ENCODE results near the gene ADAM23.

The ADAM23 gene

GRCh38 chr2:206570199-206570598, 126.9 kb downstream of the ADAM23 start:
- no peak for FAIRE-seq

DNA sequence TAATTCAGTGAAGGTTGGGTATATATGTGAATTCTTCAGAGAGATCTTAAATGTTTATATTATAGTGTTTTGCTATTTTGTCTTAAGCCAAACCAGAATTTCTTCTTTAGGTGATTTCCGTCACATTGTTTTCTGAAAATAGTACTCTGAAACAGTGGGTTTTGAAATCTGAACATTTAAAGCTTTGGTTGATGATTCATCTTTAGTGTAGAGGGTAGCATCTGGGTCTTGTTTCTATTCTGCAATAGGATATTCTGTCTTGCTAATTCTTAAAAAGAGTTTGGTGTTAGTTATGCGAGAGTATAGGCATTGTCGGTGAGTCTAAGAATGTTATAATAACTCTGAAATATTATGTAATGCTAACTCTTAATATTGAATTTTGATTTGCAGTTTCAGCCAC, 129.4 kb downstream of the ADAM23 start:
- no peak for FAIRE-seq

DNA sequence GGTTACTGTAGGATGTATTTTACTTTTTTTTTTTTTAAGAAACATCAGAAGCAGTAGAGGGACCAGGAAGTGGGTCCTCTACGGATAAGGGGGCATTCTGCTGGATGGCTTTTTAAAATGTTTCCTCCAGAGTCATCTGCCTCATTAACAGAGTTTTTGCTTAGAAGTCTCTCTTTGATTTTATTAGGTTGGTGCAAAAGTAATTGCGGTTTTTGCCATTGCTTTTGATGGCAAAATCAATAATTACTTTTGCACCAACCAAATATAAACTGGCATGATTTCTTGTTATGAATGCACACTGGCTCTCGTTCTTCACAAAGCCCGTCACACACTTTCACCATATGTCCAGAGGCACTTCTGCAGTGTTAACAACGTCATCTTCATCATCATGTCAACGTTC, 130.5 kb downstream of the ADAM23 start:
- FAIRE-seq: no peak

- FAIRE-seq: no peak
These were observed 141.2 kb downstream of the ADAM23 start for GRCh38 chr2:206584323-206585116.

- no peak for FAIRE-seq
These were observed 142.0 kb downstream of the ADAM23 start for GRCh38 chr2:206585335-206585734.

- no peak for FAIRE-seq
These were observed 143.3 kb downstream of the ADAM23 start for GRCh38 chr2:206586609-206587008.

DNA sequence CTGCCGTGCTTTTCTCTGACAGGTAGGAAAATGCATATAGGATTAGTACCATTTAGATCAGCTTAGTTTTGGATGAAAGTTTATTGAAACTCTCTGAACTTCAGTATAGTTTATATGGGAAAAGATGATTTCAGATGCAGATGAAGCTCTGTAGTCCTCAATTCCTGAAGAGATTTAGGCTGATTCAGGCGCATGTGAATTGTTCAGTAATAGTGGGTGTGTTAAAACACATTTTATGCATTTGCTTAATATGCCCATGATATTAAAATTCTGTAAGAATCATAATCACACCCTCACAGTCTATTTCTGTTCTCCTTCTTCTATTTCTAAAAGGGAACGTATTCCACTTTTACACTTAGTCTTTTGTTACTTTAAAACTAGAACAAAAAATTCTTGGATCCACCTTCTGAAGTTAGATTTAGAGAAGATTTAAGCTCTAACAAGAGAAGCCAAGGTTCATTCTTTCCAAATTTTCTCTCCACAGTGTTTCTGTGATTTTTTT, 154.4 kb downstream of the ADAM23 start:
- FAIRE-seq: no peak

DNA sequence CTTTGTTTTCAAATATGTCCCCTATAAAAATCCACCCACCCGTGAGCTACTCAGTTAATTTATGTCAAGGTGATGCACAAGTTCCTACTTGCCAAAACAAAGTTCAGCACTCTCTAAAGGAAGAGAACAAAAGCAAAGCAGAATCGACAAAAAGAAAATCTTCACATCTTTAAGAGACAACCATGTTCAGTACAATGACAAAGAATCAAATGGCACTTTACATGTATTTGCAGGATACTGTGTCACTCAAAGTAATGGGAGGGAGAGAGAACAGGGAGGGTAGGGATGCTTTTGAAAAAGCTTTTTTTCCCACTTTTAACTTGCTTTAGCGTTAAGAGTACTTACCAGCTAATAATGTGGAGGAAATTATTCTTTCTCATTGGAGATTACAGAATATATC, 159.9 kb downstream of the ADAM23 start:
- FAIRE-seq: no peak

- no peak for FAIRE-seq
These were observed 167.1 kb downstream of the ADAM23 start for GRCh38 chr2:206610451-206610850.

- no peak for FAIRE-seq
These were observed 167.9 kb downstream of the ADAM23 start for GRCh38 chr2:206611191-206611590.

DNA sequence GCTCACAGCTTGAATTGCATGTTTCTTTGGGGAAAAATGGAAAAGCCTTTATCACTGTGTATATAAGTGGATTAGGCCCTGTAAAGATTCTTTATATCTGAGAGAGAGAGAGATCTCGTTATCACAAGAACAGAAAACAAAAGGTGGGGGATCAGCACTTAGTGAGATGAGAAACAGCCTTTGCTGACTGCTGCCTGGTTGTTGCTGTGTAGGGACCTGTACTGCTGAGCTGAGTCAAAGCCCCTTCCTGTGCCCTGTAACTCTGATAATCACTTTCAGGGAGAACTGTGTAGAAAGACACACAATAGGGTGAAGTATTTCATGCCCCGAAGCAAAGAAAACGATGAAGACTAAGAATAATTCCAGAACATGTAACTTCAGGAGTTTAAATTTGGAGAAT, 168.4 kb downstream of the ADAM23 start:
- FAIRE-seq: no peak

GRCh38 chr2:206614811-206615210, 171.5 kb downstream of the ADAM23 start:
- FAIRE-seq: no peak

- no peak for FAIRE-seq
These were observed 172.2 kb downstream of the ADAM23 start for GRCh38 chr2:206615417-206616089.

DNA sequence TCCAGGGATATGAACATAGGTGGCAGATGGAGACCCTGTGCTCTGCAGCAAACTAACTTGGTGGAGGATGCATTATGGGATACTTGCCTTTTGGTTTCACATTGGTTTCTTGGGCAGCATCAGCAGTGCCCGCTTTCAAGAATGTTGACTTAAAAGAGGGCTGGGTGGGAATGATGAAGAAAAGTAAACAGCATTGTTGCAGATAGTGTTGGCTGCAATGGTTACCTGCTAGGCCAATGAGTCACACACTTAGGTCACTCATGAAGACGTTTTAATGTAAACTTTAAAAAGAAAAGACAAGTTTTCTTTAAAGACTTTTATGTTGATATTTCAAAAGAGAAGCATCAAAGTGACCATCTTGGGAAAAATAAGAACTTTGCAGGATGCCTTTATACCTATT, 172.8 kb downstream of the ADAM23 start:
- FAIRE-seq: no peak

DNA sequence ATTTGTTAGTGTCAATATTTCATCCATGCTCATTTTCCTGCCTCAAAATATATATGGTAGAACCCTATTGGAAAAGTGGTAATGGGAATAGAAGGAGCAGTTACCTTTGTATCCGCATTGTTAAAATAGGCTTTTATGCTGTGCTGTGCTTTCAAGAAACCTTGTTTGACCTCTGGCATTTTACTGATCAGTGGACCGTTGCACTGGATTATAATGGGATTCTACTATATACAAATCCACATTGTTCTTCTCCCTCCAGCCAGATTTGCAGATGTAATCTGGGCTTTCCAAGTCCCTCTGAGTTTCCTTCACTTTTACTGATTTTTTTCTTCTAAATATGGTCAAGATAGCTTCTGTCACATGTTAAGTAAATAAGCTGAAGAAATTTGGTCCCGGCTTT, 175.7 kb downstream of the ADAM23 start:
- no peak for FAIRE-seq

DNA sequence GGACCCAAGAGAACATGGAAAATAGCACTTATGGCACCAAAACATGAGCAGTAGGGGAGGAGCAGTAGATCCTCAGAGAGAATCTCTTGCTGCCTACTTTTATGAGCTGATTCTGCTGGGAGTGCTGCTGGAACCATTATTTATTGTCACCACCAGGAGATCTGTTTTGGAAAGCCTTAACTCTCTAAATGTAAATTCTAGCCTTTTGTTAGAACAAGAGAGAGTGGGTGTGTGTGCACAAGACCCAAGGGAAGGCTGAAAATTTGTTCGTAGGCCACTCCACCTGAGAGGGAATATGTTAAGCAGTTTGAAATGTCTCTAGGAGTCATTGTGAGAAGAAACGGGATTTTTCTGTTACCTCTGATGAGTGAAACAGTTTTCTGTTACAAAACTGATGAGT, 182.8 kb downstream of the ADAM23 start:
- no peak for FAIRE-seq

DNA sequence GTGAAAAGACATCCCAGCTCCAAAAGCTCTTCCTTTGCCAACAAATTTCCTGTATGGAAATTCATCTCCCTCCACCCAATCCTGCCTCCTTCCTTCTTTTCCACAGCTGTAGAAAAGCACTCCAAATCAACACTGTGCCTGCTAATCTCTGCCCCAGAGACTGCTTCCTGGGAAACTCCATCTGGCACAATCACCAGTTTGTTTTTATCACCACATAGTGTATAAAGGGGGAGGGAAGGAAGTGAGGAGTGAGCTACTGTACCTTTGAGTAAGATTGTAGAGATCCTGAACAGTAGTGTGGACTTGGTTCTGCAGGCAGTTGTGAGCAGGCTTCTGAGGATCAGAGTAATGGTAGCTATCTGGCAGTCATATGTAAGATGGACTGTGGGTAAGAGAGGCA, 184.3 kb downstream of the ADAM23 start:
- no peak for FAIRE-seq

- FAIRE-seq: no peak
These were observed 188.0 kb downstream of the ADAM23 start for GRCh38 chr2:206631340-206631739.

DNA sequence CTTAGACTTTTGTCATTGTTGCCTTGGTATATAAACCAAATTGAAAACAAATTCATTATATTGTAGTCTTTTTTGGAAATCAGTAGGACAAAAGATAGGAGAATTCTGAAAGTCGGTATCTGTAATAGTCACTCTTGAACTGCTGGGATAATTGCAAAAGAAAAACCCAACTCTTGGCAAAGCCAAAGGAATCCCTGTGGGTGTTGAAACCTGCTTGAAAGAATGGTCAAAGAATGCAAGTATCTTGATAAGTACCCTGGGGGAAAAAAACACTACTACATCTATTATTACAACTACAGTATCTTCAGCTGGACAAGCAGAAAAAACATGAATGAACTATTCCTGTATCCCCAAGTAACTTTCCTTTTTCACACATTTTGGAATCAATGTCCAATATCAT, 191.7 kb downstream of the ADAM23 start:
- FAIRE-seq: no peak

- FAIRE-seq: no peak
These were observed 196.3 kb downstream of the ADAM23 start for GRCh38 chr2:206639636-206640035.

- FAIRE-seq: no peak
These were observed 197.9 kb downstream of the ADAM23 start for GRCh38 chr2:206641226-206641625.

- no peak for FAIRE-seq
These were observed 199.0 kb downstream of the ADAM23 start, which contains the start of gene FAM237A for GRCh38 chr2:206642075-206643025. Gene FAM237A, plus strand, starts transcription at chr2:206642487. Its CDS starts 1,750 bp downstream, at chr2:206644237.

GRCh38 chr2:206647985-206648384, 204.7 kb downstream of the ADAM23 start:
- no peak for FAIRE-seq
